Testis (tissue), 3 donors: ENCODE results near the gene NT5C. TPM values are rescaled to one million over a fixed set of nuclear protein-coding genes. Genes with fewer than 3 reads are reported as not detected.
"Not testable (repeated sequence)": the region's sequence is repeated elsewhere in the genome, so short reads cannot be mapped to it uniquely, and the experiment has no call there.

Experiments used
- DNase-seq: peaks from one replicate; pipeline ENCODE4 v3.0.0-alpha.2; 2019
- H3K27ac ChIP-seq, 2 donors: fragments of 200-600 bp; sonication (generic); one replicate each; pipeline ENCODE4 v1.5.1; 2019
- H3K27me3 ChIP-seq: fragments of 200-600 bp; sonication (generic); one replicate; pipeline ENCODE4 v1.5.1; 2019
- H3K36me3 ChIP-seq: fragments of 200-600 bp; sonication (generic); one replicate; pipeline ENCODE4 v1.5.1; 2017; ENCODE audit warnings: low read depth; ENCODE audit errors: missing control alignments
- H3K4me1 ChIP-seq: fragments of 200-600 bp; sonication (generic); one replicate; pipeline ENCODE4 v1.5.1; 2019
- H3K4me3 ChIP-seq, 2 donors: fragments of 200-600 bp; sonication (generic); one replicate each; pipeline ENCODE4 v1.5.1; 2017 to 2019
- H3K9me3 ChIP-seq: fragments of 200-600 bp; sonication (generic); one replicate; pipeline ENCODE4 v1.5.1; 2017
- POLR2A ChIP-seq: fragments of 450-650 bp; IDR thresholded peaks from one replicate; pipeline ENCODE4 v1.6.1; 2017; ENCODE audit warnings: antibody characterized with exemption, mild to moderate bottlenecking, moderate library complexity
- WGBS, 2 donors: methylation state at CpG; one replicate each; pipeline ENCODE4 v1.1.5; 2018; 5-methylcytosine and 5-hydroxymethylcytosine counted together
- intact Hi-C: fragments of 100-400 bp; cut with DNase I; formaldehyde crosslinking; loops from one replicate; pipeline ENCODE4 v1.15.1; 2023; ENCODE audit warnings: low total_unique reads
- polyA plus RNA-seq: library from polyadenylated mRNA; stranded (reverse); fragments of 350-450 nt; fragmentation: Illumina TruSeq; extraction: RNeasy Lipid Tissue Mini Kit (QIAGEN cat#74804); gene quantifications from one replicate; pipeline ENCODE4 v1.2.3, GENCODE V29; 2014; ENCODE audit warnings: low read depth, low replicate concordance; ENCODE audit not compliant: insufficient read depth
- total RNA-seq, 2 donors: library from RNA; depleted of rRNA; stranded (reverse); fragments of >200 nt; gene quantifications; one replicate each; pipeline ENCODE4 v1.2.3, GENCODE V29; 2016
- TF ChIP-seq, protein P1 (sequence below), 3 experiments: fragments of 450-650 bp in 2 of 3; fragments of 200-600 bp in 1 of 3; sonication (generic) in 1 of 3; IDR thresholded peaks; one replicate each; pipeline ENCODE4 v1.5.1; 2016 to 2019; ENCODE audit warnings: antibody characterized with exemption in 3 of 3, mild to moderate bottlenecking in 2 of 3, moderate library complexity in 1 of 3

Gene NT5C
- total and polyA plus RNA-seq, 3 donors from 2014 or later: 22.2 to 83.6 (median 76.5) TPM

- TF ChIP-seq POLR2A: no peak
- TF ChIP-seq, protein P1, sequence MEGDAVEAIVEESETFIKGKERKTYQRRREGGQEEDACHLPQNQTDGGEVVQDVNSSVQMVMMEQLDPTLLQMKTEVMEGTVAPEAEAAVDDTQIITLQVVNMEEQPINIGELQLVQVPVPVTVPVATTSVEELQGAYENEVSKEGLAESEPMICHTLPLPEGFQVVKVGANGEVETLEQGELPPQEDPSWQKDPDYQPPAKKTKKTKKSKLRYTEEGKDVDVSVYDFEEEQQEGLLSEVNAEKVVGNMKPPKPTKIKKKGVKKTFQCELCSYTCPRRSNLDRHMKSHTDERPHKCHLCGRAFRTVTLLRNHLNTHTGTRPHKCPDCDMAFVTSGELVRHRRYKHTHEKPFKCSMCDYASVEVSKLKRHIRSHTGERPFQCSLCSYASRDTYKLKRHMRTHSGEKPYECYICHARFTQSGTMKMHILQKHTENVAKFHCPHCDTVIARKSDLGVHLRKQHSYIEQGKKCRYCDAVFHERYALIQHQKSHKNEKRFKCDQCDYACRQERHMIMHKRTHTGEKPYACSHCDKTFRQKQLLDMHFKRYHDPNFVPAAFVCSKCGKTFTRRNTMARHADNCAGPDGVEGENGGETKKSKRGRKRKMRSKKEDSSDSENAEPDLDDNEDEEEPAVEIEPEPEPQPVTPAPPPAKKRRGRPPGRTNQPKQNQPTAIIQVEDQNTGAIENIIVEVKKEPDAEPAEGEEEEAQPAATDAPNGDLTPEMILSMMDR (IDR thresholded peaks at IDR 0.05): no peak
- Histone ChIP-seq H3K36me3 (no peaks in the 10 kb centered on the region), H3K4me1 (peaks cover 14% of the 10 kb centered on the region), H3K27me3 (no peaks in the 10 kb centered on the region), H3K27ac (no peak overlapping the region), H3K9me3 (no peaks in the 10 kb centered on the region), H3K4me3 (no peak overlapping the region)
- WGBS, 2 donors: 89 to 93% methylated on average over 11 of the region's 11 CpGs
- no peak for DNase-seq
- intact Hi-C loops: no loop called here
These were observed 43.5 kb upstream of the NT5C start for GRCh38 chr17:75174996-75175395.

DNA sequence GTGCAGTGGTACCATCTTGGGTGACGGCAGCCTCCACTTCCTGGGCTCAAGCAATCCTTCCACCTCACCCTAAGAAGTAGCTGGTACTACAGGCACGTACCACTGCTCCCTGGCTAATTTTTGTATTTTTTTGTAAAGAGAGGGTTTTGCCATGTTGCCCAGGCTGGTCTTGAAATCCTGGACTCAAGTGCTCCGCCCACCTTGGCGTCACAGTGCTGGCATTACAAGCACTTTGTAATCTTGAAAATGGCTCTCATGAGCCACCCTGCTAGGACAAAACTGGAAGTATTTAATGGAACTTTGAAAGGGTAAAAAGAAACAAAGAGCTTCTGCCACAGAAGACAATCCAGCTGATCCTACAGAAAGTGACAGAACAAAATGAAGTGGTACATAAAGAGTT is 42.0 kb upstream of the NT5C start:
- whole genome bisulfite sequencing, 2 donors: 80 to 86% methylated on average over 4 of the region's 4 CpGs

GRCh38 chr17:75168998-75169397 is 37.5 kb upstream of the NT5C start:
- Histone ChIP-seq H3K9me3 (no peaks in the 10 kb centered on the region), H3K27me3 (no peaks in the 10 kb centered on the region), H3K36me3 (no peaks in the 10 kb centered on the region), H3K4me3 (no peak overlapping the region), H3K27ac (no peak overlapping the region), H3K4me1 (peaks cover 10% of the 10 kb centered on the region)
- TF ChIP-seq, protein P1 (IDR thresholded peaks at IDR 0.05): no peak
- no peak for TF ChIP-seq POLR2A
- intact Hi-C loops: no loop called here
- WGBS, 2 donors: 76 to 78% methylated on average over 4 of the region's 4 CpGs
- no peak for DNase-seq

More for the DNA sequence above, 42.0 kb upstream of the NT5C start:
- no peak overlapping the region for H3K4me3 ChIP-seq
- H3K27ac ChIP-seq: no peak overlapping the region
- no peak for DNase-seq
- intact Hi-C loops: no loop called here
- H3K9me3 ChIP-seq: no peaks in the 10 kb centered on the region
- H3K4me1 ChIP-seq: peaks cover 10% of the 10 kb centered on the region
- TF ChIP-seq, protein P1 (IDR thresholded peaks at IDR 0.05): no peak
- no peak for TF ChIP-seq POLR2A
- no peaks in the 10 kb centered on the region for H3K36me3 ChIP-seq
- H3K27me3 ChIP-seq: no peaks in the 10 kb centered on the region

- H3K36me3 ChIP-seq: not testable (repeated sequence)
These were observed 33.1 kb upstream of the NT5C start for GRCh38 chr17:75164606-75165005.

DNA sequence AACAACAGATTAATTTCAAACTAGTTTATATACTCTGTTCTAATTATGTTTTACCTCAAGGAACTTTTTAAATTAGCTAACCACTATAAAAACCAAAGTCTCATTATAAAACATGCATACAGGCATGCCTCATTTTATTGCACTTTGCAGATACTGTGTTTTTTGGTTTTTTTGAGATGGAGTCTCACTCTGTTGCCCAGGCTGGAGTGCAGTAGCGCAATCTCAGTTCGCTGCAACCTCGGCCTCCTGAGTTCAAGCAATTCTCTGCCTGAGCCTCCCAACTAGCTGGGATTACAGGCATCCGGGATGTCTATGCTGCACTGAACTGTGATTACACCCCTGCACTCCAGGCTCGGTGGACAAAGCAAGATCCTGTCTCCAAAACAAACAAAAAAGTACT is 31.5 kb upstream of the NT5C start:
- Histone ChIP-seq H3K27ac (no peak overlapping the region), H3K4me3 (no peak overlapping the region), H3K9me3 (no peaks in the 10 kb centered on the region), H3K27me3 (no peaks in the 10 kb centered on the region), H3K4me1 (no peaks in the 10 kb centered on the region), H3K36me3 (no peaks in the 10 kb centered on the region)
- intact Hi-C loops: no loop called here
- WGBS, 2 donors: 86 to 90% methylated on average over 5 of the region's 5 CpGs
- TF ChIP-seq, protein P1 (IDR thresholded peaks at IDR 0.05): no peak
- TF ChIP-seq POLR2A: no peak
- DNase-seq: no peak

More at GRCh38 chr17:75164606-75165005, 33.1 kb upstream of the NT5C start:
- H3K27me3 ChIP-seq, H3K9me3 ChIP-seq, H3K4me1 ChIP-seq, H3K4me3 ChIP-seq, H3K27ac ChIP-seq, intact Hi-C loops, DNase-seq: not testable (repeated sequence)
- 93% methylated on average over 15 of the region's 15 CpGs for WGBS, 2 donors
